Calu3 (cell line): ENCODE data around the gene TJP3. TPM values are rescaled to one million over a fixed set of nuclear protein-coding genes. Genes with fewer than 3 reads are reported as not detected.

Experiments
- BruUV-seq: library from RNA; stranded (reverse); fragments of 400-500 nt; replicated peaks from 2 replicates; lab custom pipeline; 2021; lab: Mats Ljungman, UMichigan
- CTCF ChIA-PET: fragments of 300-600 bp; sonication (Branson Sonifier 250); formaldehyde crosslinking; loops from one replicate; lab custom pipeline; 2022; ENCODE audit warnings: antibody characterized with exemption; lab: Charles Lee
- DNase-seq: peaks from one replicate; pipeline ENCODE4 v3.0.0; 2022
- H3K27ac Mint-ChIP-seq: one replicate; pipeline ENCODE4 v1.8.0; 2022; ENCODE audit warnings: mixed read lengths; ENCODE audit not compliant: unreplicated experiment
- H3K27me3 Mint-ChIP-seq: one replicate; pipeline ENCODE4 v1.8.0; 2022; ENCODE audit warnings: mixed read lengths; ENCODE audit not compliant: unreplicated experiment
- H3K36me3 Mint-ChIP-seq: one replicate; pipeline ENCODE4 v1.8.0; 2022; ENCODE audit warnings: mild to moderate bottlenecking, moderate library complexity, mixed read lengths; ENCODE audit not compliant: insufficient read depth, unreplicated experiment
- H3K4me1 Mint-ChIP-seq: one replicate; pipeline ENCODE4 v1.8.0; 2022; ENCODE audit warnings: mild to moderate bottlenecking, low read depth, mixed read lengths; ENCODE audit not compliant: unreplicated experiment
- H3K4me3 Mint-ChIP-seq: one replicate; pipeline ENCODE4 v1.8.0; 2022; ENCODE audit warnings: mild to moderate bottlenecking, low read depth, moderate library complexity, mixed read lengths; ENCODE audit not compliant: unreplicated experiment
- H3K9me3 Mint-ChIP-seq: one replicate; pipeline ENCODE4 v1.8.0; 2022; ENCODE audit warnings: low read depth, mixed read lengths; ENCODE audit not compliant: unreplicated experiment
- CTCF ChIP-seq: fragments of 200-600 bp; IDR thresholded peaks from one replicate; pipeline ENCODE4 v1.8.0; 2022; ENCODE audit warnings: antibody characterized with exemption; ENCODE audit not compliant: unreplicated experiment
- intact Hi-C: fragments of 100-400 bp; cut with micrococcal nuclease; formaldehyde crosslinking; loops from one replicate; pipeline ENCODE4 v1.10.0; 2022; ENCODE audit not compliant: unreplicated experiment
- total RNA-seq: library from RNA; stranded (reverse); gene quantifications from 2 replicates; pipeline ENCODE4 v1.2.3, GENCODE V29; 2022

Gene TJP3
- total RNA-seq, 1 experiment from 2014 or later = 84.8 TPM

- Mint-ChIP-seq H3K4me3 (no peak overlapping the region), H3K9me3 (peaks cover 7% of the 10 kb centered on the region), H3K36me3 (no peaks in the 10 kb centered on the region), H3K4me1 (no peaks in the 10 kb centered on the region), H3K27ac (no peak overlapping the region), H3K27me3 (peaks cover 18% of the 10 kb centered on the region)
- CTCF ChIA-PET = no interaction called here
- intact Hi-C loops = no loop called here
- BruUV-seq = no TSS peak
- no peak for DNase-seq
- no peak for TF ChIP-seq CTCF
Measured at GRCh38 chr19:3781603-3782002, 73.4 kb downstream of the TJP3 start.

GRCh38 chr19:3782330-3782729 is 74.1 kb downstream of the TJP3 start:
- peaks cover 14% of the 10 kb centered on the region for H3K27me3 Mint-ChIP-seq

GRCh38 chr19:3782903-3783302 is 74.7 kb downstream of the TJP3 start:
- DNase-seq = no peak
- H3K9me3 Mint-ChIP-seq = peaks cover 7% of the 10 kb centered on the region
- H3K4me1 Mint-ChIP-seq = no peaks in the 10 kb centered on the region
- CTCF ChIA-PET = no interaction called here
- TF ChIP-seq CTCF = no peak
- no peak overlapping the region for H3K4me3 Mint-ChIP-seq
- peaks cover 14% of the 10 kb centered on the region for H3K27me3 Mint-ChIP-seq
- H3K36me3 Mint-ChIP-seq = no peaks in the 10 kb centered on the region
- no peak overlapping the region for H3K27ac Mint-ChIP-seq
- intact Hi-C loops = no loop called here
- no TSS peak for BruUV-seq

More at GRCh38 chr19:3782330-3782729, 74.1 kb downstream of the TJP3 start:
- H3K9me3 Mint-ChIP-seq = peaks cover 7% of the 10 kb centered on the region
- H3K27ac Mint-ChIP-seq = no peak overlapping the region
- H3K36me3 Mint-ChIP-seq = no peaks in the 10 kb centered on the region
- intact Hi-C loops = no loop called here
- BruUV-seq = no TSS peak
- no peak for TF ChIP-seq CTCF
- H3K4me3 Mint-ChIP-seq = no peak overlapping the region
- DNase-seq = no peak
- H3K4me1 Mint-ChIP-seq = no peaks in the 10 kb centered on the region
- CTCF ChIA-PET = no interaction called here

GRCh38 chr19:3783660-3784584 is 75.7 kb downstream of the TJP3 start:
- CTCF ChIA-PET = no interaction called here
- H3K4me1 Mint-ChIP-seq = no peaks in the 10 kb centered on the region

More at GRCh38 chr19:3783660-3784584, 75.7 kb downstream of the TJP3 start:
- H3K4me3 Mint-ChIP-seq = no peak overlapping the region
- H3K27ac Mint-ChIP-seq = no peak overlapping the region
- H3K27me3 Mint-ChIP-seq = peaks cover 14% of the 10 kb centered on the region
- no peak for DNase-seq
- no peaks in the 10 kb centered on the region for H3K36me3 Mint-ChIP-seq
- BruUV-seq = no TSS peak
- intact Hi-C loops = no loop called here
- peaks cover 7% of the 10 kb centered on the region for H3K9me3 Mint-ChIP-seq
- no peak for TF ChIP-seq CTCF
